HepG2 (cell line): ENCODE data around the gene CKS2. TPM values are rescaled to one million over a fixed set of nuclear protein-coding genes. Genes with fewer than 3 reads are reported as not detected.

Experiments
- ARHGAP35 ChIP-seq: sonication (generic); formaldehyde crosslinking; IDR thresholded peaks from 2 replicates; pipeline ENCODE4 v1.9.0; 2022; ENCODE audit warnings: mild to moderate bottlenecking, inconsistent platforms, moderate library complexity, missing genetic modification reagents, borderline replicate concordance
- FOXK1 ChIP-seq: sonication (generic); formaldehyde crosslinking; IDR thresholded peaks from 2 replicates; pipeline ENCODE4 v1.4.0; 2020; ENCODE audit warnings: low read depth, missing genetic modification reagents, borderline replicate concordance
- GABPA ChIP-seq, 2 experiments: IDR thresholded peaks; 2 replicates each; pipeline ENCODE4 v1.6.1; 2011 to 2016; ENCODE audit warnings: low read depth in 2 of 2, low read length in 1 of 2, missing biosample characterization in 1 of 2, missing genetic modification characterization in 1 of 2
- KLF11 ChIP-seq: IDR thresholded peaks from 2 replicates; pipeline ENCODE4 v1.6.1; 2016; ENCODE audit warnings: missing compliant biosample characterization
- SRSF9 ChIP-seq: fragments of 200-400 bp; formaldehyde crosslinking; IDR thresholded peaks from 2 replicates; pipeline ENCODE4 v1.6.1; 2018; ENCODE audit warnings: borderline replicate concordance, mild to moderate bottlenecking, low read depth, low read length; ENCODE audit not compliant: insufficient read depth, poor library complexity, severe bottlenecking
- TARDBP ChIP-seq: sonication (generic); formaldehyde crosslinking; IDR thresholded peaks from 2 replicates; pipeline ENCODE4 v1.8.0; 2022; ENCODE audit warnings: mild to moderate bottlenecking, missing genetic modification reagents
- TBL1XR1 ChIP-seq: fragments of 150-350 bp; IDR thresholded peaks from 2 replicates; pipeline ENCODE4 v1.6.1; 2014; ENCODE audit warnings: borderline replicate concordance, low read length; ENCODE audit not compliant: partially characterized antibody
- ZNF616 ChIP-seq: sonication (generic); formaldehyde crosslinking; IDR thresholded peaks from 2 replicates; pipeline ENCODE4 v1.5.0; 2020; ENCODE audit warnings: low read depth, mild to moderate bottlenecking, missing genetic modification reagents
- ZSCAN20 ChIP-seq: sonication (generic); formaldehyde crosslinking; IDR thresholded peaks from 2 replicates; pipeline ENCODE4 v1.4.0; 2020; ENCODE audit warnings: missing genetic modification reagents, mild to moderate bottlenecking, borderline replicate concordance
- polyA plus RNA-seq, 8 experiments: library from polyadenylated mRNA; depleted of rRNA in 3 of 8; stranded (reverse) in 7 of 8; unstranded in 1 of 8; fragments of >200 nt; fragmentation: Illumina TruSeq in 4 of 8; extraction: Trizol in 4 of 8; gene quantifications; 2 replicates each; pipeline versions ENCODE4 v1.2.1 to v1.2.3, GENCODE V29; 2011 to 2016; ENCODE audit warnings: low read depth in 4 of 8, missing spikeins in 1 of 8, mixed read lengths in 1 of 8; ENCODE audit not compliant: insufficient read depth in 1 of 8
- total RNA-seq, 5 experiments: library from RNA; depleted of rRNA; stranded (reverse); fragments of >200 nt; fragmentation: Illumina TruSeq; extraction: Trizol; gene quantifications; 2 replicates each; pipeline ENCODE4 v1.2.3, GENCODE V29; 2016; ENCODE audit warnings: low read depth in 1 of 5
- TF ChIP-seq, protein P1 (sequence below), 2 experiments: fragments of 450-650 bp in 1 of 2; sonication (generic) in 1 of 2; formaldehyde crosslinking in 1 of 2; IDR thresholded peaks; 2 replicates each; pipeline versions ENCODE4 v1.6.1 to v1.8.0; 2016 to 2022; ENCODE audit warnings: antibody characterized with exemption in 1 of 2, mild to moderate bottlenecking in 1 of 2, missing genetic modification reagents in 1 of 2
- TF ChIP-seq, protein P2 (sequence below): sonication (generic); formaldehyde crosslinking; conservative IDR thresholded peaks from 2 replicates; pipeline ENCODE4 v1.8.0; 2022; ENCODE audit warnings: missing genetic modification reagents
- TF ChIP-seq, protein P3 (sequence below): sonication (generic); formaldehyde crosslinking; IDR thresholded peaks from 2 replicates; pipeline ENCODE4 v1.8.0; 2022; ENCODE audit warnings: low read depth, missing genetic modification reagents

Gene CKS2
- total and polyA plus RNA-seq, 2 of the 13 experiments (the other 11 are each of a cell fraction or from before 2014, with no cell fraction given), result 251 to 317 TPM

DNA sequence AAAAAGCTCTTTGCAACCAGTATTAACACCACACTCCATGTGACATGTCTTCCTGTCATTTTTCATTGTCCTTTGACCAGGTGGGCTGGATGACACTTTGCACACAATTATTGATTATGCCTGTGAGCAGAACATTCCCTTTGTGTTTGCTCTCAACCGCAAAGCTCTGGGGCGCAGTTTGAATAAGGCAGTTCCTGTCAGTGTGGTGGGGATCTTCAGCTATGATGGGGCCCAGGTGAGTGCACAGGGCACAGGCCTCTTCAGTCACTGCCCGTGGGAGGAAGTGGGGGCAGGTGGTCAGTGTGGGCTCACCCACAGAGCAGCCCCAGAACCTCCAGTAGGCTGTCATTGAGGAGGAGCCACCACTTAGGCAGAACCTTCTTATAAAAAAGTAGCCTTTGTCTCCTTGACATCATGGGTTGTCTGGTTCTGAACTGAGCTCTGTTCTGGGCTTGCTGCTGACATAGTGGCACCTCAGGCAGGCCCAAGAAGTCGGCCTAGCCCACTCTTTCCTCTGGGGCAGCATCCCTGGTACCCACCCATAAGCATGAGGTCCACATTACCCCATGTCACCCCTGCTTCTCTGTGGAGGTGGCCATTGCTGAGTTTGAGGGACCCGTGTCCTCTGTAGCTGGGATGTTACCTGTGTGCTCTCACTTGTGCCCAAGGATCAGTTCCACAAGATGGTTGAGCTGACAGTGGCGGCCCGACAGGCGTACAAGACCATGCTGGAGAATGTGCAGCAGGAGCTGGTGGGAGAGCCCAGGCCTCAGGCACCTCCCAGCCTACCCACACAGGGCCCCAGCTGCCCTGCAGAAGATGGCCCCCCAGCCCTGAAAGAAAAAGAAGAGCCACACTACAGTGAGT, 46.6 kb downstream of the CKS2 start (continued):
- TF ChIP-seq, protein P1, sequence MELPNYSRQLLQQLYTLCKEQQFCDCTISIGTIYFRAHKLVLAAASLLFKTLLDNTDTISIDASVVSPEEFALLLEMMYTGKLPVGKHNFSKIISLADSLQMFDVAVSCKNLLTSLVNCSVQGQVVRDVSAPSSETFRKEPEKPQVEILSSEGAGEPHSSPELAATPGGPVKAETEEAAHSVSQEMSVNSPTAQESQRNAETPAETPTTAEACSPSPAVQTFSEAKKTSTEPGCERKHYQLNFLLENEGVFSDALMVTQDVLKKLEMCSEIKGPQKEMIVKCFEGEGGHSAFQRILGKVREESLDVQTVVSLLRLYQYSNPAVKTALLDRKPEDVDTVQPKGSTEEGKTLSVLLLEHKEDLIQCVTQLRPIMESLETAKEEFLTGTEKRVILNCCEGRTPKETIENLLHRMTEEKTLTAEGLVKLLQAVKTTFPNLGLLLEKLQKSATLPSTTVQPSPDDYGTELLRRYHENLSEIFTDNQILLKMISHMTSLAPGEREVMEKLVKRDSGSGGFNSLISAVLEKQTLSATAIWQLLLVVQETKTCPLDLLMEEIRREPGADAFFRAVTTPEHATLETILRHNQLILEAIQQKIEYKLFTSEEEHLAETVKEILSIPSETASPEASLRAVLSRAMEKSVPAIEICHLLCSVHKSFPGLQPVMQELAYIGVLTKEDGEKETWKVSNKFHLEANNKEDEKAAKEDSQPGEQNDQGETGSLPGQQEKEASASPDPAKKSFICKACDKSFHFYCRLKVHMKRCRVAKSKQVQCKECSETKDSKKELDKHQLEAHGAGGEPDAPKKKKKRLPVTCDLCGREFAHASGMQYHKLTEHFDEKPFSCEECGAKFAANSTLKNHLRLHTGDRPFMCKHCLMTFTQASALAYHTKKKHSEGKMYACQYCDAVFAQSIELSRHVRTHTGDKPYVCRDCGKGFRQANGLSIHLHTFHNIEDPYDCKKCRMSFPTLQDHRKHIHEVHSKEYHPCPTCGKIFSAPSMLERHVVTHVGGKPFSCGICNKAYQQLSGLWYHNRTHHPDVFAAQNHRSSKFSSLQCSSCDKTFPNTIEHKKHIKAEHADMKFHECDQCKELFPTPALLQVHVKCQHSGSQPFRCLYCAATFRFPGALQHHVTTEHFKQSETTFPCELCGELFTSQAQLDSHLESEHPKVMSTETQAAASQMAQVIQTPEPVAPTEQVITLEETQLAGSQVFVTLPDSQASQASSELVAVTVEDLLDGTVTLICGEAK (IDR thresholded peaks at IDR 0.05), result no peak
- TF ChIP-seq, protein P1 (CRISPR knock-in tag; IDR thresholded peaks at IDR 0.05), result peak; percentile 56; the same call in 1 of the 2 replicates
- TF ChIP-seq TARDBP (CRISPR knock-in tag) (peak; percentile 94), GABPA (IDR thresholded peaks at IDR 0.05; ENCODE audit: low read depth, low read length) (no peak), GABPA (CRISPR knock-in tag; IDR thresholded peaks at IDR 0.05; ENCODE audit: low read depth) (peak; percentile 39; the same call in 1 of the 2 replicates), SRSF9 (no peak), ZSCAN20 (CRISPR knock-in tag) (no peak), FOXK1 (CRISPR knock-in tag) (peak; percentile 88; the same call in 1 of the 2 replicates), ZNF616 (CRISPR knock-in tag) (no peak), KLF11 (CRISPR knock-in tag) (0 out of 2 replicates have a peak, but pooled peaks have one; percentile 63), TBL1XR1 (peak; percentile 27), ARHGAP35 (CRISPR knock-in tag) (0 out of 2 replicates have a peak, but pooled peaks have one; percentile 27)
- TF ChIP-seq, protein P2, sequence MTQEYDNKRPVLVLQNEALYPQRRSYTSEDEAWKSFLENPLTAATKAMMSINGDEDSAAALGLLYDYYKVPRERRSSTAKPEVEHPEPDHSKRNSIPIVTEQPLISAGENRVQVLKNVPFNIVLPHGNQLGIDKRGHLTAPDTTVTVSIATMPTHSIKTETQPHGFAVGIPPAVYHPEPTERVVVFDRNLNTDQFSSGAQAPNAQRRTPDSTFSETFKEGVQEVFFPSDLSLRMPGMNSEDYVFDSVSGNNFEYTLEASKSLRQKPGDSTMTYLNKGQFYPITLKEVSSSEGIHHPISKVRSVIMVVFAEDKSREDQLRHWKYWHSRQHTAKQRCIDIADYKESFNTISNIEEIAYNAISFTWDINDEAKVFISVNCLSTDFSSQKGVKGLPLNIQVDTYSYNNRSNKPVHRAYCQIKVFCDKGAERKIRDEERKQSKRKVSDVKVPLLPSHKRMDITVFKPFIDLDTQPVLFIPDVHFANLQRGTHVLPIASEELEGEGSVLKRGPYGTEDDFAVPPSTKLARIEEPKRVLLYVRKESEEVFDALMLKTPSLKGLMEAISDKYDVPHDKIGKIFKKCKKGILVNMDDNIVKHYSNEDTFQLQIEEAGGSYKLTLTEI (CRISPR knock-in tag), result no peak
- TF ChIP-seq, protein P3, sequence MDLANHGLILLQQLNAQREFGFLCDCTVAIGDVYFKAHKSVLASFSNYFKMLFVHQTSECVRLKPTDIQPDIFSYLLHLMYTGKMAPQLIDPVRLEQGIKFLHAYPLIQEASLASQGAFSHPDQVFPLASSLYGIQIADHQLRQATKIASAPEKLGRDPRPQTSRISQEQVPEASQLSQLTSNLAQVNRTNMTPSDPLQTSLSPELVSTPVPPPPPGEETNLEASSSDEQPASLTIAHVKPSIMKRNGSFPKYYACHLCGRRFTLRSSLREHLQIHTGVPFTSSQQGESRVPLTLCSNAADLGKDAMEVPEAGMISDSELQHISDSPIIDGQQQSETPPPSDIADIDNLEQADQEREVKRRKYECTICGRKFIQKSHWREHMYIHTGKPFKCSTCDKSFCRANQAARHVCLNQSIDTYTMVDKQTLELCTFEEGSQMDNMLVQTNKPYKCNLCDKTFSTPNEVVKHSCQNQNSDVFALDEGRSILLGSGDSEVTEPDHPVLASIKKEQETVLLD, result no peak
